ENCODE measurements around the gene BDH1.
"Not testable (repeated sequence)": the region's sequence is repeated elsewhere in the genome, so short reads cannot be mapped to it uniquely, and the experiment has no call there.

Gene BDH1

DNA sequence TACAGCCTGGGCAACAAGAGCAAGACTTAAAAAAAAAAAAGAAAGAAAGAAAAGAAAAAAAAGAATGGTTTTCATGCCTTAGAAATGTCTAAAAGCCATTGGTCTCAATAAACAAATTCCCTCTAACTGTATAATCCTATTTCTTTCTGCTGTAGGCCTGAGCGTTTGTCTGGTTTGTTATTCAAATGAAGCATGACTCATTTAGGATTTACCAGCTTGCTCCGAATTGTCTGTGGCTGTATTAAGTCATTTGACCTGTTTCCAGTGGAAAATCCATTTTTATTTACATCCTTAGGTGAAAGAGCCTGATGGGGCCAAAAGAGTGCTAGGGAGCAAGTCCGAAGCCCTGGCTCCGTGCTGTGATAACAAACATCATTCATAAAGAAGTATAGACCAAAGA, 73.8 kb downstream of the BDH1 start:
- no peak for DNase-seq

DNA sequence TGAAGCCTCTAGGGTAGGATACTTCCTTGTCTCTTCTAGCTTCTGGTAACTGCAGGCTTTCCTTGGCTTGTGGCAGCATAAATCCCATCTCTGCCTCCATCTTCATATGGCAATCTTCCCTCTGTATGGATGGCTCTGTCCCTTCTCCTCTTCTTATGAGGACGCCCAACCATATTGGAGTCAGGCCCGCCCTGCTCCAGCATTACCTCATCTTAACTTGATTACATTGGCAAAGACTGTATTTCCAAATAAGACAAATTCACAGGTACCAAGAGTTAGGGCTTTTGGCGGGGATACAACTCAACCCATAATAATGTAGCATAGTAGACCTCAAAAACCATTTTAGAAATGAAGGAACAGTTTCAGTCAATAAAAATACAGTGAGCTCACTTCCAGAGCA, 75.4 kb downstream of the BDH1 start:
- no peak for DNase-seq

DNA sequence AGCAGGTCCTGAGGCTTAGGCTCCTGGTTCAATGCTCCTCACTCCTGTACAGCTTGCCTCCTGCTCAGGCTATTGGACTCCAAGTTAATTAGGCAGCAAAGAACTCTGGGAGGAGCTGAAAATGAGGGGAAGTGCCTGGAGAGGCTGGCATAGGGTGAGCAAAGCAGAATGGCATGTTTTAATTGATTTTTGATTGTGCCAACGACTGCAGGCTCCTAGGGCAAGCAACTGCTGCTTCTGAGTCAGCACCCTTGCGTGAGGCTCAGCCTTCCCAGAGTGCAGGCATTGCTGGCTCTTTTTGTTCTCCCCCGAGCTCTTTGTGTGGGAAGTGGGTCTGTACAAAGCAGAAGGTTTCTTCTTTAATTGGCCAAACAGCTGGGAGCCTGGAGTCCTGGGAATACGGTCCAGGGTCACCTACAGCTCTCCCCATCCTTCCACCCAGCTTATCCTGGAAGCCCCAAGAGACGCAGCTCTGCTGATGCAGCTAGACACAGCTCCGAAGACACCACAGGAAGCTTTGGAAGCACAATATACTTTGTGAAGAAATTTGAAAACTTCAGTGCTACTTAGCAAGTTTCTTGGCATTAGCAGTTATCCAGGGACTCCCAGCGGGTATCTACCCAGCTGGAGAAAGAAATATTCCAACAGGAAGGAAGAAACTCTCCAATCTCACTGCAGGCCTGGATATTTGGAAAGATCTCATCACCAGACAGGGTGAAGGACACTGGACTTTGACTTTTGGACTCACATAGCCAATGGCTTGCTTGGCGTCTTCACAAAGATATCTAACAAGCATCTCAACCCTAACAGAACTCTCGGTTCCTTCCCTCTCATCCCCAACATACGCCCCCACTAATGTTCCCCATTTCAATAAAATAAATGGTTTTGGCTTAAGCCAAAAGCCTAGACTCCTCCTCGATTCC, 76.8 kb downstream of the BDH1 start:
- DNase-seq = no peak

- not testable (repeated sequence) for DNase-seq
Measured at GRCh38 chr3:197477816-197478215, 78.0 kb downstream of the BDH1 start.

DNA sequence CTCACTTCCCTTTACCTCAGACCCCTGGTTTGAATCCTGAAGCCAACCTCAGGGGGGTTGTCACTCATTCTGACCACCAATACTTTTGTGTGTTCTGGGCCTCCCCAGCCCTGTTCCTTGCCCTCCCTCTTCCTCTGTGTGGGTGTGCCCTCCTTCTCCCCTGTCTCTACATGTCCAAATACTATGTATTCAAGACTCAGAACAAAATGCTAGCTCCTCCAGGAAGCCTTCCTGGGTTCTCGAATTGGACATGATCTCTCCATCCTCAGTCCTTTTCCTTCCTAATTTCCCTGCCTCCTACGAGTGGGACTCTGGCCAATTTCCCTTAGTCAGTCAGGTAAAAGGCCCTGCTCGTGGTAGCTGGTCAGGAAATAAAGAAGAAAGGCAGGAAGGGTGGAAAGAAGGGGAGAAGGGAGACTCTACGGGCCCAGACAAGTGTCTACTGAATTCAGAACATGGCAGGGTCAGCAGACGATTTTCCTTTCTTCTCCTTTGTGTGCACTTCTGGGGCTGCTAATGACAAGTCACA, 79.7 kb downstream of the BDH1 start:
- no peak for DNase-seq

DNA sequence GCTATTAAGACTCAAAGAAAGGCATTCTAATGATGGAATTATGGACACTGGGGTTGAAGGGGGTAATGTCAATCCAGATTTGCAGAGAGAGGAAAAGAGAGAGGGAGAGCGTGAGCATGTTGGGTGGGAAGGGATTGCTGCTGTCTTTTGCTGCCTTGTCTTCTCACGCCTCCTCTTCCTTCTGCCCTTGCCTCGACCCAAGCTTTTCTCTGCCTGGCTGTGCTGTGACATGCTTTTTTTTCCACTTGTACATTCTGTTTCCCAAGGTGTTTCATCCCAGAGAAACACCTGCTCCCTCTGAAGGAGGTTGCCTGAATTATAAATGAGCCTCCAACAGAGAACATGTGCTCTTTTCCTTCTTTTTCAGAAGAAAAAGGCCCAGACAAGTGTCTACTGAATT, 80.3 kb downstream of the BDH1 start:
- no peak for DNase-seq

- DNase-seq = no peak
Measured at GRCh38 chr3:197472151-197472550, 83.6 kb downstream of the BDH1 start.

DNA sequence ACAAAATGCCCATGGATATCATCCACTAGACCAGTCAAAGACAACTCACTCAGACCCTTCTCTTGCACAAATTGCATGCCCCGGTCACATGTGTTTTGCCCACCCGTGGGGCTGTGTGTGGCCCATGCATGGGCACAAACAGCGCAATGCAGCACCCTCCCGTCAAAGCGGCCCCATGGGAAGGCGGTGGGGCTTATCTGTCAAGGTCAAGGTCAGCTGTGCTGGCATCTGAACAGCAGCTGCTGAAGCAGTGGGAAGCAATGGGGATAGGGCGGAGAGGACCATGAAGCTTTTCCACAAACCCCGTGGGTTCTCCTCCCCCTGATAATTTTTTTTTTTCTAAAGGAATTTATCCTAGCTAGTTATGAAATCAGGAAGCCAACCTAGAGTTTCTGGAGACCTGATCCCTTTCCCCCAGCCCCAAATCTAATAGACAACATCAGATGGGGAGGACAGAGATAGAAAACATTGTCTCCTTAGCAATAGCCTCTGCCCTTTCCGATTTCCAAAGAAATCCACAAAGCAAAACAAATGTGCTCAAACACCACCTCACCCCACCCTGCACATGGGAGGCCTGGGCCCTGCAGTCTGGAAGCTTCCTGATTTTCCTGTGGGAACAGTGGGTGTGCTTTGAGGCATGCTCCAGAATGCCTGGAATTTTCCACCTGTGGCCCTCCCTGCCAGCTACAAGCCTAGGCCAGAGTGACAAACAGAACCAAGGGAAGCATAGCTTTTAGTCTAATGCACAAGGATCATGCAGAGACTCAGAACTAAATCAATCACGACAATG, 84.4 kb downstream of the BDH1 start:
- DNase-seq = no peak

GRCh38 chr3:197468866-197469382, 86.8 kb downstream of the BDH1 start:
- no peak for DNase-seq

DNA sequence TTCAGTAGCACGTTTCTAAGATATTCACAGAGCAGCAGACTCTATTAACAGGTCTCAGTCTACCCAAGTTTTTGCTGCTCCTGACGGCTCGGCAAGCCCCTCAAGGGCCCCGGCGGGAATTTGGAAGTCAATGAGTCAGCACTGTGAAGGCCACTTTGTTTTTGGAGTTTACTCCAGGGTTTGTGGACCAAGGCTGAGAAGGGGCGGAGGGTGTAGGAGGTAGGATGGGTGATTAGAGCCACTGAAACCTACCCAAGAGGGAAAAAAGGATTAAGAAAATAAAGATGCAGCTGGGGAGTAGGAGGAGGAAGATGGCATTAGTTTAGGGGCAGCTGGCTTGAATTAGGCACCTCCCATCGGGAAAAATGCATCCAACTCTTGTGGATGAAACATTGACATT, 87.6 kb downstream of the BDH1 start:
- no peak for DNase-seq

DNA sequence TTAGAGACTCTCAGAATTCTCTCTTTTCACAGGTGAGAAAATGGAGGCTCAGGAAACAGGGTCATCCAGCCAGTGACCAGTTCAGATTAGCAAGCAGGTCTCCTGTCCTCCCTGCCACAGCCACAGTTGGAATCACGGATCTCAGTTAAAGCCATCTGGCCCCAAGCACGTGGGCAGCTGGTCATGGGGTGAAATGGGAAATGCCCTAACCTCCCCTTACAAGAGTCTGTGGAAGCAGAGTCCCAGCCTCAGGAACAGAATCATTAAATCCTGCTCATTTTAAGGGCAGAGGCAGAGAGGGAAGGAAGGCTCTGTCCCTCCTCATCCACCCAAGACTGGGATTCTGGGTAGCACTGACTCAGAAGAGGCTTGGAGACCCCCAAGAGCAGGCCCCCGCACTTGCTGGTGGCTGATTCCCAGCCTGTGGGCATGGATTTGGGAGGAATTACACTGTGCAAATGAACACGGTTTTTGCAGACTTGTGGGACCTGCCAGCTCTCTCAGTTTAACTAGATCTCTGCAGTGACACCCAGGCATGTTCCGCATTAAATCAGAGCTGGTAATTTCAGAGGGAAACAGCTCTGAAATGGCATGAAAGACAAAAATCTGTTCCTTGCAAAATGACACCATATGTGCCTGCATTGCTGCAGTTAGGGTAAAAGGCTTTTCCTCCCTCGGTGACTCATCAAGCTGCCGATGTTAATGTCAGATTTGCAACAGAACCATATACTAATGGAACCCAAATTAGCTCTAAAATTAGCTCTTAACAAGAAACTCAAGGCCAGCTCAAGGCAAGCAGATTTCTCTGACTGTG, 89.0 kb downstream of the BDH1 start:
- DNase-seq = no peak

- no peak for DNase-seq
Measured at GRCh38 chr3:197465996-197466549, 89.7 kb downstream of the BDH1 start.

DNA sequence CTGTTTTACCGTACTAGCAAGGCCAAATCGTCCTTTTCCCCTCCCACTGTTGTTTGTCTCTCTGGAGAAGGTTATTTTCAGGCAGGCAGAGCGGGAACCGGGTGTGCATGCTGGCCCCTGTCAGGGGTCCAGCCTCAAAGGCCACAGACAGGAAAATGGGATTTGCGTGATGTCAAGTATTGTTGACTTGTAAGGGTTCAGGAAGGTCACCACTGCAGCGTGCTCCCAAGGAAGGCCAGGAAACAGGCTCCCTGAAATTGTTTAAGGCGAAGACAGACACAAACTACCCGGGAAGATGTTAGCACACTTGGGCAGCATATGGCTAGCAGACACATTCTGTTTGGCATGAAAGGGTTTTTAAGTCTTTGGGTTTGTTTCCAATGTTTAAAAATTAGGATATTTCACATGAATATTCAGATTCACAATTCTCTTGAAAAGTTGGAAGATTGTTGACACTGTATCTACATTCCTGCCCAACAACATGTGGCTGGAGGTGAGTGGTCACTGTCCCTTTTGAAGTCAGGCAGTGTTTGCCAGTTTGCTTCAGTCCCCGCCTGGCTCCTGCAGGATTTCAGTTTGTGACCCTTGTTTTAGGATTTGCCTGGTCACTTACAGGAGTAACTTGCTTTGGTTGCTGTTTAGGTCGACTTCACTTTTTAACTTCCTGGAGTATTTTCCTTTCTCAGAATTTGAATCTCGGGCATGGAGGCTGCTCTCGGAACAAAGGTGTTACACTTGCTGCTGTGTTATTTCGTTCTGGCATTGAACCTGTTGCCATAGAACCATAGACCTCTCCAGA, 90.4 kb downstream of the BDH1 start:
- DNase-seq = no peak

DNA sequence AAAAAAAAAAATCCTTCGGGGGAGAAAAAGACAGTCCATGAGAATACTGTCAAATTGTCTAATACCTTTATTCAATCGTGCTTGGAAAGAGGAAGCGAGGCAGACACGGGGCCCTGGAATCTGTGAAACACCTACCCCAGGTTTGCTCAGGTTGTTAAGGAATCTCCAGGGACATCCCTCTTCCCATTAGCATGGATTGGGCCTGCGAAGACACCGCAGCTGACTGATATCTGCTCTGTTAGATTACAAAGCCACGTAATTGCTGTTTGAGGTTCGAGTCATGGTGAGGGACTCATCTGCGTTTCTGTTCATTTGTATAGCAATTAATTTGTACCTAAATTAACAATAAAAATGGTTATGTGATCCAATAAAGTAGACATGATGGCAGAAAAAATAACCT, 91.0 kb downstream of the BDH1 start:
- no peak for DNase-seq

DNA sequence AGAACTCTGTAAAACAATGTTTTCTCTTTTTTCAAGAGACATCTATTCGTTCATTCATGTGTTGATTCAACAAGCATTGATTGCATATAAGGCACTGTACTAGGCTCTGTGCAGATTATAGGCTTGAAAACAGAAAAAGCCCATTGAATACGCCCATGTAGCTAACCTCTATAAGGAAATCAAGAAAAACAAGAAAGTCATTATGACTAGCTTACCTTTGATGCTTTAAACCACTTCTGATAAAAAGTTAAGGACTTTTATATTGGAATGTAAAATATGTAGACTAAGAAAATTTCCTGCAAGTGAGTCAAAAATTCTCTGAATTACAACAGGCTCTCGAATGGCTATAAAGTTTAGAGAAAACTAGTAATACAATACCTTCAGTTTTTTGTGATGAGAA, 92.5 kb downstream of the BDH1 start:
- no peak for DNase-seq

DNA sequence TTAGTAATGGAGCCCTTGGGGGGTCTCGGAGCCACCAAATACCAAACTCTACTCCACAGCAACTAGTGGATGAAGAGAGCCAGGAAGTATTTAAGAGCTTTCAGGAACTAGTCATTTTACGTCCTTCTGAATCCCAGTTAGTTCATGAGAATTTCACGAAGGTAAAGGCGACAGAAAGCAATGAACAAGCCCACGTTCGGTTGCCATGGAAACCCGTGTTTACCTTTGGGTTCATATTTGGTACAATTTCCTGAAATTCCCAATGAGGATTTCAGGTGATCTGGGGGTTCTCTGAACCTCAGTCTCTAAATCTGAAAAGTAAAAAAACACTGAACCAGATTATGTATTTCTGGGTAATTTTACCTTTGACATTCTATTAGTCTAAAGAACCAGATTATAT, 93.0 kb downstream of the BDH1 start:
- DNase-seq = no peak

- DNase-seq = no peak
Measured at GRCh38 chr3:197460639-197461038, 95.1 kb downstream of the BDH1 start.

DNA sequence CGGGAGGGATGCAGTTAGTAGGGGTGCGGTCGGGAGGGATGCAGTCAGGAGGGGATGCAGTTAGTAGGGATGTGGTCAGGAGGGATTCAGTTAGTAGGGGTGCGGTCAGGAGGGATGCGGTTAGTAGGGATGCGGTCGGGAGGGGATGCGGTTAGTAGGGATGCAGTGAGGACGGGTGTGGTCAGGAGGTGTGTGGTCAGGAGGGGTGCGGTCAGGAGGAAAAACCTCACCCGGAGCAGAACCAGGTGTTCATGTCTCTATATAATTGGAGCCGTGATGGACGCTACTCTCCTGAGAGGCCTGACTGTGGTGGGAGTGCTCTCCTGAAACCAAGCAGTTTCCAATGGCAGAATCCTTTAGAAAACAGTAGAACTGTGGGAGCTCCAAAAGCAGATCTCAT, 95.8 kb downstream of the BDH1 start:
- DNase-seq = no peak
